GM12874 (cell line): ENCODE results near the gene CDK18.

Experiments
- TF ChIP-seq, protein P1 (sequence below): IDR thresholded peaks from 2 replicates; pipeline ENCODE4 v1.5.1; 2011; ENCODE audit warnings: low read depth, mild to moderate bottlenecking, control low read depth, low read length, moderate library complexity; ENCODE audit not compliant: insufficient read depth

Gene CDK18

GRCh38 chr1:205483372-205483771 is 21.1 kb upstream of the CDK18 start:
- TF ChIP-seq, protein P1, sequence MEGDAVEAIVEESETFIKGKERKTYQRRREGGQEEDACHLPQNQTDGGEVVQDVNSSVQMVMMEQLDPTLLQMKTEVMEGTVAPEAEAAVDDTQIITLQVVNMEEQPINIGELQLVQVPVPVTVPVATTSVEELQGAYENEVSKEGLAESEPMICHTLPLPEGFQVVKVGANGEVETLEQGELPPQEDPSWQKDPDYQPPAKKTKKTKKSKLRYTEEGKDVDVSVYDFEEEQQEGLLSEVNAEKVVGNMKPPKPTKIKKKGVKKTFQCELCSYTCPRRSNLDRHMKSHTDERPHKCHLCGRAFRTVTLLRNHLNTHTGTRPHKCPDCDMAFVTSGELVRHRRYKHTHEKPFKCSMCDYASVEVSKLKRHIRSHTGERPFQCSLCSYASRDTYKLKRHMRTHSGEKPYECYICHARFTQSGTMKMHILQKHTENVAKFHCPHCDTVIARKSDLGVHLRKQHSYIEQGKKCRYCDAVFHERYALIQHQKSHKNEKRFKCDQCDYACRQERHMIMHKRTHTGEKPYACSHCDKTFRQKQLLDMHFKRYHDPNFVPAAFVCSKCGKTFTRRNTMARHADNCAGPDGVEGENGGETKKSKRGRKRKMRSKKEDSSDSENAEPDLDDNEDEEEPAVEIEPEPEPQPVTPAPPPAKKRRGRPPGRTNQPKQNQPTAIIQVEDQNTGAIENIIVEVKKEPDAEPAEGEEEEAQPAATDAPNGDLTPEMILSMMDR, result no peak

DNA sequence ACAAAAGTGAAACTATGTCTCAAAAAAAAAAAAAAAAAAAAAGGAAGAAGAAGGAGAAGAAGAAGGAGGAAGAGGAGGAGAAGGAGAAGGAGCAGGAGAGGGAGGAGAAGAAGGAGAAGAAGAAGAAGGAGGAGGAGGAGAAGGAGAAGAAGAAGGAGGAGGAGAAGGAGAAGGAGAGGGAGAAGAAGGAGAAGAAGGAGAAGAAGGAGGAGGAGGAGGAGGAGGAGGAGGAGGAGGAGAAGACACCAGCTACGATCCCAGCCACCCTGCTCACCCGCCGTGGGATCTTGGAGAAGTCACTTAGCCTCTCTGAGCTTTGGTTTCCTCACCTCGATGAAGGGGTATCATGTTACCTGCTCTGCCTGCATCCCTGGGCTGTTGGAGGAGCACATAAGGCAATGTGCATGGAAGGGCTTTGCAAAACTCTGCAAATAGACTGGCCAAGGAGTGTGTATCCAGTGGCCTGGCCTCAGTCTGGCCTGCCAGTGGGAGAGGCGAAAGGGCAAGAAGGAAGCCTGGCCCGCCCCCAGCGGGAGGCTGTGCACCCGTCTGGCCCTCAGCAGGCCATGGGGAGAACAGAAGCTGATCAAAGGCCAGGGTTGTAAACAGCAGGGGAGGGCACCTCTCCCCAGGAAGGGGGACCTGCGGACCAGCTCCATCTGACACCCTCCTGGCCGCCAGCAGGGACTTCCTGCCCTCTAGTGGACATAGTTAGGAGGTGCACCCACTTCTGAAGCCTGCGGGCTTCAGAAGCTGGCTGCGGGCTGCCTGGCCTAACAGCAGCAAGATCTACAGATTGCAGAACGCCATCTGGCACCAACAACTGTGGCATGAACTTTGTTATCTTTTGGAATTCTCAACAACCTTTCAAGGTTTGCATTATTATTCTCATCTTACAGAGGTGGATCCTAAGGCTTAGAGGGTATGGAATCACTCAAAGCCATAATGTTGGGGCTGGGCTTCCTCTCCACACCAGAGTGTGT is 19.2 kb upstream of the CDK18 start:
- TF ChIP-seq, protein P1, result peak; percentile 94

DNA sequence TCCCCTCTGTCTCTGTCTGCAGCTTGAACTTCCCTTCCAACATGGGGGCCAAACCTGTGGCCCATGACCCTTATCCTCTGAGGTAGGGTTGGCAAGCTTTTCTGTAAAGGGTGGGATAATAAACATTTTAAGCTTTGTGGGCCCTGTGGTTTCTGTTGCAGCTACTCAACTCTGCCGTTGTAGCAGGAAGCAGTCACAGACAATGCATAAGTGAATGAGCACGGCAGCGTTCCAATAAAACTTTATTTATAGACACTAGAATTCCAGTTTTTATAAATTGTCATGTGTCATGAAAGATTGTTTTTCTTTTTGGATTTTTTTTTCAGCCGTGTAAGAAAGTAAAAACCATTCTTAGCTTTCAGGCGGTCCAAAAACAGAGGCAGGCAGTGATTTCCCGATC is 18.2 kb upstream of the CDK18 start:
- TF ChIP-seq, protein P1, result no peak

GRCh38 chr1:205488074-205488723 is 16.3 kb upstream of the CDK18 start:
- TF ChIP-seq, protein P1, result peak; percentile 73

GRCh38 chr1:205491794-205492193 is 12.7 kb upstream of the CDK18 start:
- TF ChIP-seq, protein P1, result no peak

DNA sequence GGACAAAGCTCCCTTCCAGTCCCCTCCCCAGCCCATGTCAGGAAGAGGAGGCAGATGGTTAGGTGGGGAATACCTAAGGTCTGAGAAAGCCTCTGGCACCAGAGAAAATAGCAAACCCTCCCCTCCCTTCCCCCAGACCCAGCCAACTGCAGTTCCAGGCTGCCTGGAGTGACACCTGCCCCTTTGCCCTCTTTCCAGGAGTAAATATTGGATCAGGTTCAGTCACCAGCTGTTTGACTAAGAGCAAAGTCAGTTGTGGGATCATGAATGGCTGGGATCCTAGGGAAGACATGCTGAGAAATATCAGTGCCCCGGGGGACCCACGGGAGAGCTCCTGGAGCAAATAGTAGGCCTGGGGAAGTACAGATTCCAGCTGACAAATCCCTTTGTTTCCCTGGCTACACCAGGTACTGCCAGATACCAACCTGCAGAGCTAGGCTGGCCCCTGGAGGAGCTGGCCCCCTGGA is 12.2 kb upstream of the CDK18 start:
- TF ChIP-seq, protein P1, result no peak

DNA sequence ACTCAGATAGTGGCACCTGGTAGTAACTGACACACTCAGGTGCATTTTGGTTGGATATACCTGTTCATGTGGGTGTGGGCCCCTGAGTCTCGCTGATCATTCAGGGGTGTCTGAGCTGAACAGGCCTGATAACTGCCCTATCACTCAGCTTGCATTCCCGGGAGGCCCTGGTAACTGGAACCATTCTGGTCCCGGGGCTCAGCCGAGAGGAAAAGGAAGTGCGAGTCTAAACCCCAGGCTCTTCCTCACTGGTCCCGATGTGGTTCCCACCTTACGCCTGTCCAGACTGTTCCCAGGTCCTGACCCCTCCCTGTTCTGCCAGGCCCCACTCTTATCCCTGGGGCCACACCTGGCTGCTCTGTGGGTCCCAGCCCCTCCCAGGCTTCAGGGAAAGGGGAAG is 11.7 kb upstream of the CDK18 start:
- TF ChIP-seq, protein P1, result no peak
